ENCODE results near the gene MKNK2.
A peak's percentile ranks its signal among the peaks of the same experiment; 100 is the strongest.
"Not testable (repeated sequence)": the region's sequence is repeated elsewhere in the genome, so short reads cannot be mapped to it uniquely, and the experiment has no call there.

The MKNK2 gene

GRCh38 chr19:2086695-2087620 is 35.9 kb upstream of the MKNK2 start:
- not testable (repeated sequence) for H3K27me3 Mint-ChIP-seq, H3K9me3 Mint-ChIP-seq
- CTCF ChIA-PET, result interaction anchor here (0.6 to 1.3 kb wide), 7 partner anchors 17 to 233 kb away, joined by 3 to 4 read pairs (median 3); no protein-coding TSS in a partner anchor
- H3K36me3 Mint-ChIP-seq, result peaks cover 70% of the 10 kb centered on the region
- H3K4me3 Mint-ChIP-seq, result peak overlapping the region; percentile 57
- peaks cover 66% of the 10 kb centered on the region for H3K4me1 Mint-ChIP-seq
- peak overlapping the region; percentile 90 for H3K27ac Mint-ChIP-seq
- peak; percentile 46 for DNase-seq

- peak overlapping the region; percentile 97 for H3K27ac Mint-ChIP-seq
- CTCF ChIA-PET, result interaction anchor here (2.1 kb wide), 1 partner anchor 10 kb away, joined by 11 read pairs; the partner anchor contains the start of gene MOB3A
These were observed 34.1 kb upstream of the MKNK2 start for GRCh38 chr19:2084993-2085720.

GRCh38 chr19:2083174-2083854 is 32.3 kb upstream of the MKNK2 start:
- Mint-ChIP-seq H3K4me3 (peak overlapping the region; percentile 96), H3K27me3 (peaks cover 6% of the 10 kb centered on the region), H3K36me3 (peaks cover 76% of the 10 kb centered on the region), H3K4me1 (peaks cover 70% of the 10 kb centered on the region), H3K27ac (peak overlapping the region; percentile 97), H3K9me3 (no peaks in the 10 kb centered on the region)
- CTCF ChIA-PET, result interaction anchor here (1.9 to 2.1 kb wide), 2 partner anchors 12 to 14 kb away, joined by 6 to 11 read pairs; partner anchors contain the start of gene MOB3A
- DNase-seq, result peak; percentile 86

More at GRCh38 chr19:2084993-2085720, 34.1 kb upstream of the MKNK2 start:
- Mint-ChIP-seq H3K36me3 (peaks cover 73% of the 10 kb centered on the region), H3K4me3 (peak overlapping the region; percentile 96), H3K4me1 (peaks cover 72% of the 10 kb centered on the region), H3K9me3 (no peaks in the 10 kb centered on the region), H3K27me3 (peaks cover 6% of the 10 kb centered on the region)
- DNase-seq, result peak; percentile 97

GRCh38 chr19:2081873-2082810 is 31.1 kb upstream of the MKNK2 start:
- Mint-ChIP-seq H3K27ac (peak overlapping the region; percentile 97), H3K4me3 (peak overlapping the region; percentile 96), H3K36me3 (peaks cover 79% of the 10 kb centered on the region), H3K4me1 (peaks cover 59% of the 10 kb centered on the region), H3K9me3 (no peaks in the 10 kb centered on the region), H3K27me3 (peaks cover 6% of the 10 kb centered on the region)
- CTCF ChIA-PET, result interaction anchor here (0.6 to 1.9 kb wide), 3 partner anchors 12 to 75 kb away, joined by 3 to 6 read pairs (median 3); no protein-coding TSS in a partner anchor
- DNase-seq, result peak; percentile 76

GRCh38 chr19:2080336-2080988 is 29.4 kb upstream of the MKNK2 start:
- Mint-ChIP-seq H3K4me3 (peak overlapping the region; percentile 96), H3K27ac (peak overlapping the region; percentile 97), H3K27me3 (peaks cover 5% of the 10 kb centered on the region), H3K9me3 (no peaks in the 10 kb centered on the region), H3K4me1 (peaks cover 48% of the 10 kb centered on the region), H3K36me3 (peaks cover 83% of the 10 kb centered on the region)
- CTCF ChIA-PET, result interaction anchor here (0.6 kb wide), 1 partner anchor 11 kb away, joined by 3 read pairs; no protein-coding TSS in a partner anchor
- no peak for DNase-seq

GRCh38 chr19:2079865-2080301 is 28.8 kb upstream of the MKNK2 start:
- Mint-ChIP-seq H3K4me1 (peaks cover 48% of the 10 kb centered on the region), H3K36me3 (peaks cover 80% of the 10 kb centered on the region)
- CTCF ChIA-PET, result interaction anchor here (0.6 kb wide), 1 partner anchor 10 kb away, joined by 3 read pairs; no protein-coding TSS in a partner anchor

GRCh38 chr19:2079076-2079864 is 28.2 kb upstream of the MKNK2 start:
- Mint-ChIP-seq H3K36me3 (peaks cover 74% of the 10 kb centered on the region), H3K27me3 (no peaks in the 10 kb centered on the region), H3K4me3 (peak overlapping the region; percentile 96), H3K9me3 (no peaks in the 10 kb centered on the region), H3K4me1 (peaks cover 49% of the 10 kb centered on the region), H3K27ac (peak overlapping the region; percentile 38)
- CTCF ChIA-PET, result no interaction called here
- no peak for DNase-seq

More at GRCh38 chr19:2079865-2080301, 28.8 kb upstream of the MKNK2 start:
- H3K9me3 Mint-ChIP-seq, result no peaks in the 10 kb centered on the region
- DNase-seq, result no peak
- H3K27me3 Mint-ChIP-seq, result no peaks in the 10 kb centered on the region
- H3K4me3 Mint-ChIP-seq, result peak overlapping the region; percentile 96
- peak overlapping the region; percentile 97 for H3K27ac Mint-ChIP-seq

- DNase-seq, result no peak
- Mint-ChIP-seq H3K36me3 (peaks cover 70% of the 10 kb centered on the region), H3K4me3 (no peak overlapping the region), H3K9me3 (no peaks in the 10 kb centered on the region), H3K27me3 (no peaks in the 10 kb centered on the region), H3K27ac (no peak overlapping the region), H3K4me1 (peaks cover 55% of the 10 kb centered on the region)
- CTCF ChIA-PET, result no interaction called here
These were observed 27.0 kb upstream of the MKNK2 start for GRCh38 chr19:2077833-2078619.

GRCh38 chr19:2077398-2077797 is 26.4 kb upstream of the MKNK2 start:
- no peak for DNase-seq
- peaks cover 68% of the 10 kb centered on the region for H3K36me3 Mint-ChIP-seq
- CTCF ChIA-PET, result no interaction called here
- H3K27me3 Mint-ChIP-seq, result no peaks in the 10 kb centered on the region
- H3K9me3 Mint-ChIP-seq, result no peaks in the 10 kb centered on the region
- H3K4me1 Mint-ChIP-seq, result peaks cover 53% of the 10 kb centered on the region
- H3K27ac Mint-ChIP-seq, result no peak overlapping the region
- H3K4me3 Mint-ChIP-seq, result no peak overlapping the region

- CTCF ChIA-PET, result no interaction called here
- H3K4me1 Mint-ChIP-seq, result peaks cover 48% of the 10 kb centered on the region
- DNase-seq, result no peak
- peaks cover 68% of the 10 kb centered on the region for H3K36me3 Mint-ChIP-seq
- no peaks in the 10 kb centered on the region for H3K27me3 Mint-ChIP-seq
- H3K27ac Mint-ChIP-seq, result no peak overlapping the region
- no peak overlapping the region for H3K4me3 Mint-ChIP-seq
- H3K9me3 Mint-ChIP-seq, result no peaks in the 10 kb centered on the region
These were observed 25.5 kb upstream of the MKNK2 start for GRCh38 chr19:2076526-2076944.

- no peaks in the 10 kb centered on the region for H3K9me3 Mint-ChIP-seq
- CTCF ChIA-PET, result no interaction called here
- H3K27me3 Mint-ChIP-seq, result no peaks in the 10 kb centered on the region
- no peak overlapping the region for H3K4me3 Mint-ChIP-seq
- peak overlapping the region; percentile 19 for H3K27ac Mint-ChIP-seq
- DNase-seq, result no peak
- peaks cover 37% of the 10 kb centered on the region for H3K4me1 Mint-ChIP-seq
- H3K36me3 Mint-ChIP-seq, result peaks cover 57% of the 10 kb centered on the region
These were observed 21.9 kb upstream of the MKNK2 start for GRCh38 chr19:2072757-2073551.

All from activated naive CD4-positive, alpha-beta T cell treated with anti-CD3 and anti-CD28 coated beads, Interleukin-2, amount 10 ng/mL, durations not matched to agents 7 days and 5 days (primary cell).